ENCODE results near the gene PPM1H.

The PPM1H gene

DNA sequence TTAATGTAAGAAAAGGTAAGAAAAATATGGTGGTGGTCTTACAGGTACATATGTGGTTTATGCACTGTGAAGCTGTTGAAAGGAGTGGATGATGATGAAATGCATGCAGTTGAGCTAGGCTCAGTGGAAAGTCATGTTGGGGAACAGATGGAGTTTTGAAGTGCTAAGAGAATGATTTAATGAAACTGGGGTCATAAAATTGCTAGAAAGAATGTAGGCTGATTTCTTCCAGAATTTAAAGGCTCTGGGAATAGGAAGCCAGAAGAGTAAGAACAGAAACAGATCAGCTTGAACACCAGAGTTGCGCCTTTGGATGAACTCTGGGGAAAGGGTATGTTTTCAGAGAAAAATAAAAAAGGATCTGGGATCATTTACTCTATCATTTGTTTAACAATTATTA, 321.9 kb downstream of the PPM1H start:
- Histone ChIP-seq H3K9me3 (ENCODE audit: control insufficient read depth, low read length) (no peaks in the 10 kb centered on the region), H3K9ac (ENCODE audit: low read length) (no peak overlapping the region), H3K4me1 (ENCODE audit: control insufficient read depth, insufficient read depth, low read depth, low read length) (no peaks in the 10 kb centered on the region), H2BK12ac (ENCODE audit: low read length in 2 of 2) (no peak overlapping the region), H3K23ac (ENCODE audit: low read length in 2 of 2) (no peak overlapping the region), H2AK5ac (ENCODE audit: low read length, severe bottlenecking) (no peak overlapping the region), H3K27ac (ENCODE audit: low read length, poor library complexity, severe bottlenecking) (no peak overlapping the region), H2BK120ac (ENCODE audit: low read depth, low read length) (no peak overlapping the region), H4K91ac (ENCODE audit: low read length) (no peak overlapping the region), H3K4me3 (ENCODE audit: insufficient read depth in 1 of 2, low read depth in 1 of 2, low read length in 2 of 2) (no peak overlapping the region), H2AFZ (ENCODE audit: low read depth, low read length) (no peak overlapping the region), H3K4me2 (ENCODE audit: low read length, poor library complexity, severe bottlenecking) (no peak overlapping the region), H3K27me3 (ENCODE audit: control insufficient read depth in 1 of 2, insufficient read depth in 1 of 2, low read length in 2 of 2) (no peaks in the 10 kb centered on the region), H3K36me3 (ENCODE audit: control insufficient read depth in 1 of 2, insufficient read depth in 2 of 2, low read depth in 1 of 2, low read length in 2 of 2) (peaks cover 3 to 39% of the 10 kb centered on the region in 2 experiments), H3K18ac (ENCODE audit: low read depth in 1 of 2, low read length in 2 of 2) (no peak overlapping the region), H3K14ac (ENCODE audit: low read length in 2 of 2) (no peak overlapping the region), H4K8ac (ENCODE audit: low read length) (no peak overlapping the region), H2BK15ac (ENCODE audit: low read depth, poor library complexity, severe bottlenecking) (no peak overlapping the region), H2BK5ac (ENCODE audit: low read depth, low read length, poor library complexity, severe bottlenecking) (no peak overlapping the region), H3K79me1 (replicated peaks; ENCODE audit: low read length, poor library complexity, severe bottlenecking) (peaks cover 5% of the 10 kb centered on the region), H3K4ac (ENCODE audit: low read depth in 1 of 2, low read length in 2 of 2) (no peak overlapping the region)
- WGBS: 91% methylated on average over 1 of the region's 1 CpG
- DNase-seq: no peak

- 93% methylated on average over 1 of the region's 1 CpG for WGBS
- H3K4me2 ChIP-seq (ENCODE audit: low read length, poor library complexity, severe bottlenecking): no peak overlapping the region
- peaks cover 2% of the 10 kb centered on the region for H3K4me1 ChIP-seq (ENCODE audit: control insufficient read depth, insufficient read depth, low read depth, low read length)
- H2AK5ac ChIP-seq (ENCODE audit: low read length, severe bottlenecking): no peak overlapping the region
- peaks cover 3% of the 10 kb centered on the region for H3K79me1 ChIP-seq (replicated peaks; ENCODE audit: low read length, poor library complexity, severe bottlenecking)
- H2BK12ac ChIP-seq (ENCODE audit: low read length in 2 of 2): no peak overlapping the region
- no peak overlapping the region for H3K18ac ChIP-seq (ENCODE audit: low read depth in 1 of 2, low read length in 2 of 2)
- no peak for DNase-seq
- peak overlapping the region; percentile 98 for H3K9ac ChIP-seq (ENCODE audit: low read length)
- no peak overlapping the region for H4K91ac ChIP-seq (ENCODE audit: low read length)
- H3K23ac ChIP-seq (ENCODE audit: low read length in 2 of 2): no peak overlapping the region
- no peak overlapping the region for H3K14ac ChIP-seq (ENCODE audit: low read length in 2 of 2)
- H3K9me3 ChIP-seq (ENCODE audit: control insufficient read depth, low read length): no peaks in the 10 kb centered on the region
- H3K27ac ChIP-seq (ENCODE audit: low read length, poor library complexity, severe bottlenecking): no peak overlapping the region
- H2BK5ac ChIP-seq (ENCODE audit: low read depth, low read length, poor library complexity, severe bottlenecking): no peak overlapping the region
- no peak overlapping the region for H3K4ac ChIP-seq (ENCODE audit: low read depth in 1 of 2, low read length in 2 of 2)
- H2AFZ ChIP-seq (ENCODE audit: low read depth, low read length): no peak overlapping the region
- peaks cover 3 to 30% of the 10 kb centered on the region in 2 experiments for H3K36me3 ChIP-seq (ENCODE audit: control insufficient read depth in 1 of 2, insufficient read depth in 2 of 2, low read depth in 1 of 2, low read length in 2 of 2)
- H3K27me3 ChIP-seq (ENCODE audit: control insufficient read depth in 1 of 2, insufficient read depth in 1 of 2, low read length in 2 of 2): no peaks in the 10 kb centered on the region
- H2BK120ac ChIP-seq (ENCODE audit: low read depth, low read length): no peak overlapping the region
- no peak overlapping the region for H4K8ac ChIP-seq (ENCODE audit: low read length)
- H2BK15ac ChIP-seq (ENCODE audit: low read depth, poor library complexity, severe bottlenecking): no peak overlapping the region
- peak overlapping the region in 1 of 2 experiments; percentile 91 for H3K4me3 ChIP-seq (ENCODE audit: insufficient read depth in 1 of 2, low read depth in 1 of 2, low read length in 2 of 2)
Measured at GRCh38 chr12:62606654-62607053, 328.3 kb downstream of the PPM1H start.

GRCh38 chr12:62605981-62606380, 329.0 kb downstream of the PPM1H start:
- no peak overlapping the region for H2BK12ac ChIP-seq (ENCODE audit: low read length in 2 of 2)
- H3K27me3 ChIP-seq (ENCODE audit: control insufficient read depth in 1 of 2, insufficient read depth in 1 of 2, low read length in 2 of 2): no peaks in the 10 kb centered on the region
- no peak overlapping the region for H2BK120ac ChIP-seq (ENCODE audit: low read depth, low read length)
- H4K8ac ChIP-seq (ENCODE audit: low read length): no peak overlapping the region
- no peak overlapping the region for H3K23ac ChIP-seq (ENCODE audit: low read length in 2 of 2)
- peak overlapping the region; percentile 98 for H3K9ac ChIP-seq (ENCODE audit: low read length)
- no peak for DNase-seq
- no peaks in the 10 kb centered on the region for H3K9me3 ChIP-seq (ENCODE audit: control insufficient read depth, low read length)
- no peak overlapping the region for H3K18ac ChIP-seq (ENCODE audit: low read depth in 1 of 2, low read length in 2 of 2)
- H3K36me3 ChIP-seq (ENCODE audit: control insufficient read depth in 1 of 2, insufficient read depth in 2 of 2, low read depth in 1 of 2, low read length in 2 of 2): peaks cover 3 to 30% of the 10 kb centered on the region in 2 experiments
- no peak overlapping the region for H3K27ac ChIP-seq (ENCODE audit: low read length, poor library complexity, severe bottlenecking)
- peak overlapping the region; percentile 28 for H2AK5ac ChIP-seq (ENCODE audit: low read length, severe bottlenecking)
- peak overlapping the region in 1 of 2 experiments; percentile 91 for H3K4me3 ChIP-seq (ENCODE audit: insufficient read depth in 1 of 2, low read depth in 1 of 2, low read length in 2 of 2)
- peak overlapping the region; percentile 6 for H3K4me2 ChIP-seq (ENCODE audit: low read length, poor library complexity, severe bottlenecking)
- WGBS: 100% methylated on average over 2 of the region's 2 CpGs
- H4K91ac ChIP-seq (ENCODE audit: low read length): no peak overlapping the region
- peaks cover 2% of the 10 kb centered on the region for H3K79me1 ChIP-seq (replicated peaks; ENCODE audit: low read length, poor library complexity, severe bottlenecking)
- H3K4me1 ChIP-seq (ENCODE audit: control insufficient read depth, insufficient read depth, low read depth, low read length): peaks cover 2% of the 10 kb centered on the region
- no peak overlapping the region for H2BK15ac ChIP-seq (ENCODE audit: low read depth, poor library complexity, severe bottlenecking)
- H2BK5ac ChIP-seq (ENCODE audit: low read depth, low read length, poor library complexity, severe bottlenecking): no peak overlapping the region
- no peak overlapping the region for H3K14ac ChIP-seq (ENCODE audit: low read length in 2 of 2)
- no peak overlapping the region for H3K4ac ChIP-seq (ENCODE audit: low read depth in 1 of 2, low read length in 2 of 2)
- no peak overlapping the region for H2AFZ ChIP-seq (ENCODE audit: low read depth, low read length)

DNA sequence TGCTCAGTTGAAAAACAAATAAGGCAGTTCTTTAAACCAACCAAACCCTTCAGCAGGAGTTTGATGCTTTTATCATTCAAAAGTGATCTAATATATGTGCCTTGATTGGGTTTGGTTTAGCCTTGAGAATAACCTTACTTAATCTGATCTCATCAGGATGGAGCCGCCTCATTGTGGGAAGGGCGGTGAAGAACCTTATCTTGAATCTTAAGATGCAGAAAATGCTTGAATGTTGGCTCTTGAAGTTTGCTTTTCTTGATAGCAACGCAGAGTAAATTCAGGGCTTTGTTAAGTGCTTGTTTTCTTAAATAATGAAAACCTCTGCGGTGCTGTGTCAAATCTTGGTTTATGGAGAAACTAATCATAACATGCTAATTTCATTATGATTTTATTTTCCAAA, 330.1 kb downstream of the PPM1H start:
- H3K79me1 ChIP-seq (replicated peaks; ENCODE audit: low read length, poor library complexity, severe bottlenecking): peaks cover 2% of the 10 kb centered on the region
- peaks cover 2% of the 10 kb centered on the region for H3K4me1 ChIP-seq (ENCODE audit: control insufficient read depth, insufficient read depth, low read depth, low read length)
- H2BK15ac ChIP-seq (ENCODE audit: low read depth, poor library complexity, severe bottlenecking): no peak overlapping the region
- H2AK5ac ChIP-seq (ENCODE audit: low read length, severe bottlenecking): no peak overlapping the region
- no peak overlapping the region for H3K18ac ChIP-seq (ENCODE audit: low read depth in 1 of 2, low read length in 2 of 2)
- no peak overlapping the region for H2BK12ac ChIP-seq (ENCODE audit: low read length in 2 of 2)
- H3K4me2 ChIP-seq (ENCODE audit: low read length, poor library complexity, severe bottlenecking): peak overlapping the region; percentile 77
- H3K27ac ChIP-seq (ENCODE audit: low read length, poor library complexity, severe bottlenecking): no peak overlapping the region
- H3K9ac ChIP-seq (ENCODE audit: low read length): peak overlapping the region; percentile 98
- no peak overlapping the region for H4K91ac ChIP-seq (ENCODE audit: low read length)
- H3K4ac ChIP-seq (ENCODE audit: low read depth in 1 of 2, low read length in 2 of 2): no peak overlapping the region
- no peak overlapping the region for H3K23ac ChIP-seq (ENCODE audit: low read length in 2 of 2)
- H2AFZ ChIP-seq (ENCODE audit: low read depth, low read length): no peak overlapping the region
- H3K4me3 ChIP-seq (ENCODE audit: insufficient read depth in 1 of 2, low read depth in 1 of 2, low read length in 2 of 2): peak overlapping the region in 1 of 2 experiments; percentile 91
- H3K36me3 ChIP-seq (ENCODE audit: control insufficient read depth in 1 of 2, insufficient read depth in 2 of 2, low read depth in 1 of 2, low read length in 2 of 2): peaks cover 0 to 30% of the 10 kb centered on the region in 2 experiments
- DNase-seq: peak; percentile 42
- H2BK5ac ChIP-seq (ENCODE audit: low read depth, low read length, poor library complexity, severe bottlenecking): no peak overlapping the region
- H2BK120ac ChIP-seq (ENCODE audit: low read depth, low read length): no peak overlapping the region
- H3K14ac ChIP-seq (ENCODE audit: low read length in 2 of 2): no peak overlapping the region
- 20% methylated on average over 4 of the region's 4 CpGs for WGBS
- H3K9me3 ChIP-seq (ENCODE audit: control insufficient read depth, low read length): no peaks in the 10 kb centered on the region
- no peaks in the 10 kb centered on the region for H3K27me3 ChIP-seq (ENCODE audit: control insufficient read depth in 1 of 2, insufficient read depth in 1 of 2, low read length in 2 of 2)
- H4K8ac ChIP-seq (ENCODE audit: low read length): no peak overlapping the region

Measured in mesenchymal stem cell (in vitro differentiated cells and primary cell).